GM21529 (cell line): ENCODE data around the gene FSTL5.

Source experiments
- ATAC-seq: cut with Tn5 transposase; IDR thresholded peaks from one replicate; pipeline ENCODE4 v1.9.1; 2021; ENCODE audit not compliant: unreplicated experiment

Gene FSTL5

GRCh38 chr4:161595230-161595771, 568.5 kb downstream of the FSTL5 start:
- no peak for ATAC-seq

- ATAC-seq = no peak
These were observed 578.8 kb downstream of the FSTL5 start for GRCh38 chr4:161585011-161585410.

- no peak for ATAC-seq
These were observed 580.3 kb downstream of the FSTL5 start for GRCh38 chr4:161583549-161583948.

DNA sequence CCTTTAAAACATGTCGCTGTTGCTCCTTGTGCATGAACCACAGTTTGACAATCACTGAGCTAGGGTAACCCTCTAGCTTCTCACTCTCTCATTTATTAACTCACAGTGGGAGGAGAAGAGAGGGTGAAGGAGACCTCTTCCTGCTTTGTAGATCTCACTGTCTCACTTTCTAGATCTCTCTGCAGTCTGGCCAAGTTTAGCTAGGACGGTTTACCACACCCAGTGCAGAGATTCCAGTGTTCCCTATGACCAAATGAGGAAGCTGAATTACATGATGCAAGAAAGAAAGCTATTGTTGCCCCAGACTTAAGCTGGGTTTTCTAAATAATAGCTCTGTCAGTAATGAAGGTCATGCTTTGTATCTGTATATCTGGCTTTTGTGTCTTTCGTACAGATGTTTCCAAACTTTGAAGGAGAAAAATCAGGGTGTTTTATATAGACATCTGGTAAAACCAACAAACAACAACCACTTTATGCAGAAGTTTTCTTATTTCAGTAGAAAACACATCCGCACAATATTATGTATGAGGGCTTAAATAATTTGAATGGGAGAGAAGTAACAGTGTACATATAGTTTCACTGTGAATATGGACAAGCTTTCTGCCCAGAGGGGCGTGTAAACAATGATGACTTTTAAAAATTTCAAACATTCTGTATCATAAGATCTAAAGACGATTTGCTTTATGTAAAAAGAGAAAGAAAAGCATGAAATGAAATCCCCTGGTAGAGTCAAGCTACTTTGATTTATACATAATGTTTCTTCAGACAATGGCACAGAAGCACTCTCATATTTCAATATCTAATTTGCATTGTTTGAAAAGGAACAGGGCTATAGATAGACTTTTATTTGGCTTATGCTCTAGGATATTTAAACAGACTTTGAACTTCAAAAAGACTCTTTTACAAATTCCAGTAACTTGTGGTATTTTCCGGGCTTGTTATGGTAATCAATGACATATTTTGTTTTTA, 582.3 kb downstream of the FSTL5 start:
- no peak for ATAC-seq

GRCh38 chr4:161577579-161578301, 586.1 kb downstream of the FSTL5 start:
- ATAC-seq = no peak

DNA sequence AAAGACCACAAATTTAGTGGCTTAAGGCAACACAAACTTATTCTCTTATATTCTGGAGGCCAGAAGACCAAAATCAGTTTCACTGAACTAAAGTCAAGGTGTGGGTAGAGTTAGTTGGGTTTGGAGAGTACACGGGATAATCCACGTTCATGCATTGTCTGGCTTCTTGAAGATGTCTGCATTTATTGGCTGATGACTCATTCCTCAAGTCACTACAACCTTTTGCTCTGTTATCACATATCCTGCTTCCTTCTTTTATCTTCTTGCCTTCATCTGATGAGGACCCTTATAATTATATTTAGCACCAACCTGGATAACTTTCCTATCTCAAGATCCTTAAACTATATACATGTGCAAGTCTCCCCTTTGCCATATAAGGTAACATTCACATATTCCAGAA, 590.0 kb downstream of the FSTL5 start:
- ATAC-seq = no peak

- ATAC-seq = no peak
These were observed 599.5 kb downstream of the FSTL5 start for GRCh38 chr4:161564230-161564834.

DNA sequence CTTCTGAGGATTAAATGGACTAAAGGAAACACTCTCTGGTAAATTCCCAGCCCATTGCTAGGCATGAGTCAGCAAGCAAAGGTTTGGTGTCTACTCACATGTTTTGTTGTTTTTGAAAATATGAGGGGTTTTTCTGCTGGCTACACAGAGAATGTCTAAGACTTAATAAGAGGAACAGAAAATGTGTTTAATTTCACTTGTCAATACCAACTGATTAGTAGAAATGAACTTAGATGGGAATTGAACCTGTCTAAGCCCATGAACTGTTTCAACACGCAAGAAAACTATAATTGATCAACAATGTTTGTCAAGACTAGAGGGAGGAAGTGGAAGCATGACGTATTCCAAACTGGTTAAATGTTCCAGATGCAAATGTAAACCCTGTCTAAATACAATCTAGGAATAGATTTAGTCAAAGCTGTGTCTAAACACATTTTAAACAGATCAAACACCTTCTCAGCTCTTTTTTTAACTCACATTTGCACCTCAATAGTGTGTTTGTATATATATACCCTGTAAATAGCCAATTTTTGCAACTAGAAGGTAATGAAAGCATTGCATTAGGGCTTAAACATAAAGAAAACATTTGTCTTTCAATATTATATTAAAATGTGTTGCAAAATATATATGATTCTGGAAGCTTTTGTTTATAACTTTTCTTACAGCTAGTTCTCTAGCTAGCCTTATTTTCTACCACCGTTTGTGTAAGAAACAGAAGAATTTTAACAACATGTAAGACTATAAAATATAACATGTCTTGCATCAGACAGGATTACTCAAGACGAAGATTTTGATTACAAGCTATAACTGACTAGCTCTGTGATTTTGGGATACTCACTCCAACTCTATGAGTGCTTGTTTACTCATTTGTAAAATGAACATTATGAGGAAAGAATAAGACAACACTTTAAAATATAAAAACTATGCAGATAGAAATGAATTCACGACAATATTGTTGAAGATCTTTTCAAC, 607.8 kb downstream of the FSTL5 start:
- peak; percentile 77 for ATAC-seq

GRCh38 chr4:161554372-161554990, 609.3 kb downstream of the FSTL5 start:
- ATAC-seq = no peak

- no peak for ATAC-seq
These were observed 616.9 kb downstream of the FSTL5 start for GRCh38 chr4:161546902-161547301.

DNA sequence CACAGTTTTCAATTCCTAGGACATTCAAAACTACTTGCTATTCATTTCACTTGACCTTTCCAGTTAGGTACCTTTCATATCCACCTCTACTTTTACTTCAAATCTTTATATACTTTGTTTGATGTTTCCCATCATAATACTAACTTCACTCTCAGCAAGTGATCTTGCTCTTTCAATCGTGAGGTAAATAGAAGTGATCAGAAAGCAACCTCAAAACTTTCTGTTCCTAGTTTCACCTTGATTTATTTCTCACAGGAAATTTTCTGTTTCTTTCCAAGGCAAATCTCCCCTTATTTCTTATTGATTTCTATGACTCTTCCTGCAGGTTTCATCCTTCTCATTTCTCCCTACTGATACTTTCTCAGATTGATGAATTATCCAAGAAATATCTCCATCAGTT, 623.5 kb downstream of the FSTL5 start:
- ATAC-seq = no peak

DNA sequence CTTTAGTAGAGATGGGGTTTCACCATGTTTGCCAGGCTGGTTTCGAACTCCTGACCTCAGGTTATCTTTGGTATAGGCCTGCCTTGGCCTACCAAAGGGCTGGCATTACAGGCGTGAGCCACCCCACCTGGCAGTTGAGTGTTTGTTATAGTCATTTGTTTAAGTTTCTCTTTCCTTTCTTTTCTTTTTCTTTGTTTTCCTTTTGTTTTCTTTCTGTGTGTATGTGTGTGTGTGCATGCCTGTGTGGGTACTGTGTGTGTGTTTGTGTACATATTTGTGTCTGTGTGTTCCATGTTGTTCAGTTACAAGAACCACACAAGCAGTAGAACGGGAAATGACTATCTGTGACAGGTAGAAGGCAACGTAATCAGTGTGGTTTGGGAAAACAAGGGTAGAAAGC, 624.9 kb downstream of the FSTL5 start:
- ATAC-seq = no peak

DNA sequence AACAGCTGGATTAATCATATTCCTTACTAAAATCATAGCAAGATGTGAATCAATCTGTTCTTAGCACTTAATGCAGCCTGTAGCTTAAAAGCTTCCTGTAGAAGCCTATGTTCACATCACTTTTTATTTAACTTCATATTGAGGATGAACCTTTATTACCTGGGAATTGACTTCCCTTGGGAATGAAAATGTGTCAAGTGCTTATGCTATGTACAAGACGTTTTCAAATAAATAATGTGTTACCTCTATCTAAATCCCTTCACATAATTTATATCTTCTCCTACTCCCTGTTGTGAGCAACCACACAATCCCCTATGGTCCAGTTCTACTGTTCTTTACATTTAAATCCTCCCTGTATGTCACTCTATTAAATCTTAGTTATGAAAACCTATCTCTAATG, 633.1 kb downstream of the FSTL5 start:
- ATAC-seq = no peak

- ATAC-seq = no peak
These were observed 638.7 kb downstream of the FSTL5 start for GRCh38 chr4:161525121-161525520.

GRCh38 chr4:161522031-161522430, 641.8 kb downstream of the FSTL5 start:
- no peak for ATAC-seq

GRCh38 chr4:161519611-161520010, 644.2 kb downstream of the FSTL5 start:
- no peak for ATAC-seq

- no peak for ATAC-seq
These were observed 645.9 kb downstream of the FSTL5 start for GRCh38 chr4:161517941-161518340.

GRCh38 chr4:161505141-161505540, 658.7 kb downstream of the FSTL5 start:
- no peak for ATAC-seq

- no peak for ATAC-seq
These were observed 665.6 kb downstream of the FSTL5 start for GRCh38 chr4:161498155-161498554.

GRCh38 chr4:161486461-161486860, 677.3 kb downstream of the FSTL5 start:
- no peak for ATAC-seq
